HG03039 (cell line): ENCODE results near the gene CHMP6.
"Not testable (repeated sequence)": the region's sequence is repeated elsewhere in the genome, so short reads cannot be mapped to it uniquely, and the experiment has no call there.

Experiments
- ATAC-seq: cut with Tn5 transposase; IDR thresholded peaks from one replicate; pipeline ENCODE4 v1.9.1; 2021; ENCODE audit warnings: mild to moderate bottlenecking, moderate library complexity; ENCODE audit not compliant: unreplicated experiment

Gene CHMP6

DNA sequence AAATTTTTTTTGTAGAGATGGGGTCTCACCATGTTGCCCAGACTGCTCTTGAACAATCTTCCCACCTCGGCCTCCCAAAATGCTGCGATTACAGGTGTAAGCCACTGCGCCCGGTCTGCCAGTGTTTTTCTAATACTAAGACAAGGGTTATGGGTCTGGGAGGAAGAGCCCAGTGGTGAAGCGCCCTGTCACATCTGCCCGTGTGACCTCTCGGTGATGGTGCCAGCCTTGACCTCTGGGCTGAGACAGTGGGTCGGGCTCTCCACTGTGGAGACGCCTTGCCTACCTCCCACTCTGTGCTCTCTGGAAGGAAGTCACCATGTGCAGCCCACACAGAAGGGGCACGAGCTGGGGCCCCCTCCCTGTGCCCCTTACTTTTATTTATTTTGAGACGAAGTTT, 38.2 kb downstream of the CHMP6 start:
- ATAC-seq = no peak

DNA sequence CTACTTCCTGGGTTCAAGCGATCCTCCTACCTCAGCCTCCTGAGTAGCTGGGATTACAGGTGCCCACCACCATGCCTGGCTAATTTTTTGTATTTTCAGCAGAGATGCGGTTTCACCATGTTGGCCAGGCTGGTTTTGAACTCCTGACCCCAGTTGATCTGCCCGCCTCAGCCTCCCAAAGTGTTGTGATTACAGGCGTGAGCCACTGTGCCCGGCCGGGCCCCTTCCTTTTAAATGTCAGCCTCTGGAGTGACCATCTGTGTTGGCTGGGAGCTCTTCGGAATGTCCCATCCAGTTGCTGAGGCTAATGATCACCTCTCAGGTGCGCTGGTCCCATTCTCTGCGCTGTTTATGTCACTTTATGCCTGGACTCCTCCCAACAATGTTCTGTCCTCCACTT, 38.7 kb downstream of the CHMP6 start:
- ATAC-seq = not testable (repeated sequence)

DNA sequence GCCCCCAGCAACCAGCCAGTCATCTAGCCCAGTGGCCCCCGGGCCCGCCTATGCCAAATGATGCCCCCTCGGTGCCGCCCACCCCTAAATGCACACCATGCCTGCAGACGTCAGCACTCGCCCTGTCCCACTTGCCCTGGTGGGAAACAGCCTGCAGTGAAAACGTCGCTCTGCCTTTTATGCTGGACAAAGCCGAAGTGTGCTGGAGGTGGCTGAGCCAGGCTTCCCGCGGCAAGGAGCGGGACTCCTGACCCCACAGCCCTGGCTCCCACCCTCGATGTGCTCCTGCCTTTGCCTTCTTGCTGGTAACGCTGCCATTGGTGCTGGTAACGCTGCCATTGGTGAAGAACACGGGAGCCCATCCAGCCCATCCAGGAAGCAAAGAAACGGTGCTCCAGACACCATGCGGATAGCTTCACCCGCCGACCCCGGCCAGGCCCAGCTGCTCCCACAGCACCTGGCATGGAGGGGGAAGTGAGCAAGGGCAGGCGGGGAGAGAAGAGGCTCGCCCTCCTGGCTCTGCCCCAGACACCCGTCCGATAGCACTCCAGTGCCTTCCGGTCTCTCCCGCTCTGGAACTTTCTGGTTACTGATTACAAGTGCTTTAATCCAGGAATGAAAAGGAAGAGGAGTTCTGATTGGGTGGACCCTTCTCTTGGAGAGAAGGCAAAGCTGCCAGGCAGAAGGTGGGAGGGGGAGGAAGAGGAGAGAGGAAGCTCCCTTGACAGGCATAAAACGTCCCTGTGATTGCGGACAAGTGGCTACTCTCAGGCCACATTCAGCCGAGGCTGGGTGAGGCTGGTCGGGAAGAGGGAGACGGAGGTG, 39.3 kb downstream of the CHMP6 start:
- ATAC-seq = no peak

DNA sequence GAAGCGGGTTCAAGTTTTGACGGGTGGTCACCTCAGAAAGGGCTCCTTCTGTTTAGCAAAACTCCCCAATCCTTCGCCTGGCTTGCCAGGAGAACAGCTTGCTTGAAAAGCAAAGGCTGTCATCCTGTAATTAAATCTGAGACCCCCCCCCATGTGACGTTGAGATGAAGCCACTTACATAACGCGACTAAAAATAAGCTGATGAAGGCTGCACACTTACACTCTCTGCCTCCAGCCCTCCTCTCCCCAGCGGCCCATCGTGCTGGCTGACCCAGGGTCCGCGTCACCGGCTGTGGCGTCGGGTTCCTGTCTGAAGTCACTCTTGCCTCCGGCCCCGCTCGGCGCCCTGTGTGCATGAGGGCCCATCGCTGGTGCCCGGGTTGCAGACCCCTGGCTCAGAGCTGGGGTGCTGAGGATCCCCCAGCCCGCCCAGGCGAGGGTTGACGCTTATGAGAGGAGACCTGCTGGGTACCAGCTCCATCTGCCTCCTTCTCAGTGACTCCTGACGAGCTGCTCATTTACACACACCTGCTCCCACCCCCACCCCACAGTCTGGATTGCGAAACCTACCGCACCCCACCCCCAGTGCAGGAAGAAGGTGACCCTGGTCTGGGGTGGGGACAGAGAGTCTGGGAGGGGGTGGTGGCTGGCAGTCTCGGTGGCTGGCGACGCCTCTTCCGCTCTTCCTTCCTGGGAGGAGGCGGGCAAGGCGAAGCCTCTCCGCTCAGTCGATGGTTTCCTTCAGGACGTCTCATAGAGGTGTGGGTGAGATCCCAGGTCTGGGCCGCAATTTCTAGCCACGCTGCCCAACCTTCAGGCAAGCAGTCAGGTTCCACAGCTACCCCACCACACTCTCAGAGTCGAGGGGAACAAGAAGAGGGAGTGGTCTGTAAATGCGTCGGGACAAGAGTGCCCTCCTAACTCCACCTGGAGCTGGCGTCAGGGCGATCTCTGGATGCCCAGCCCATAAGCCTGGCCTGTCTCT, 40.2 kb downstream of the CHMP6 start:
- no peak for ATAC-seq

DNA sequence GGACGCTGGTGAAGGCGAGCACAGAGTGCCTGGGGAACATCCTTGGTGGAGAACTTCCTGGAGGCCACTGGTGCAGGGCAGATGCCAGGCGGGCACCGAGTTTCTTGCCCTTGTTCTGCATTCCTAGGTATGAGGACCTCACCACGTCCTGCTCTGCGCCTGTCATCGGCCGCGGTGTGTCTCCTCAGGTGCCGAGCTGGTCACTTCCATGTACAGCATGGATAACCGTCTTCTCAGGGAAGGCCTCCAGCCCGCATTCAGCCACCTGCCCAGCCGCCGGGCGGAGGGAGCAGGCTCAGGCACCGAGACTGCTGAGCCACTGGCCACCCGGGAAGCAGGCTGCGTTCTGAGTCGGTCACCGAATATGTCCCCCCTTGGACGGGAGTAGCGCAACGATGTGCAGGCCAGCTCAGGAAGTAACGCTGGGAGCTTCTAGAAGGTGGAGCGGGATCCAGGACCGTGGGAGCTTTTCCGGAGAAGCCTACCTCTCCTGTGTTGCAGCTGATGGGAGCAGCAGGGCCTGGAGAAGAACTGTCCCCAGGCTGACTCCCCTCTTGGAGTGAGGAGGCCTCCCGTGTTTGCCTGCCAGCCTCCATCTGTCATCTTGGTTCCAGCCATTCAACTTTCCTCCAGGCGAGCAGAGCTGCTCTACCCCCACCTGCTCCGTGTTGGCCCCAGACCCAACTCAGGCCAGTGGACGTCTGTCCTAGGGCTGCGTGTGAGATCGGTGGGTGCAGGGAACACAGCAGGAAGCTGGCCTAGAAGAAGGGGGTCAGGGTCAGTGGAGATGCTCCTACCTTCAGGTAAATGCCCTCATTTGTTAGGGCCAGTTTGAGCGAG, 41.2 kb downstream of the CHMP6 start:
- ATAC-seq = no peak

DNA sequence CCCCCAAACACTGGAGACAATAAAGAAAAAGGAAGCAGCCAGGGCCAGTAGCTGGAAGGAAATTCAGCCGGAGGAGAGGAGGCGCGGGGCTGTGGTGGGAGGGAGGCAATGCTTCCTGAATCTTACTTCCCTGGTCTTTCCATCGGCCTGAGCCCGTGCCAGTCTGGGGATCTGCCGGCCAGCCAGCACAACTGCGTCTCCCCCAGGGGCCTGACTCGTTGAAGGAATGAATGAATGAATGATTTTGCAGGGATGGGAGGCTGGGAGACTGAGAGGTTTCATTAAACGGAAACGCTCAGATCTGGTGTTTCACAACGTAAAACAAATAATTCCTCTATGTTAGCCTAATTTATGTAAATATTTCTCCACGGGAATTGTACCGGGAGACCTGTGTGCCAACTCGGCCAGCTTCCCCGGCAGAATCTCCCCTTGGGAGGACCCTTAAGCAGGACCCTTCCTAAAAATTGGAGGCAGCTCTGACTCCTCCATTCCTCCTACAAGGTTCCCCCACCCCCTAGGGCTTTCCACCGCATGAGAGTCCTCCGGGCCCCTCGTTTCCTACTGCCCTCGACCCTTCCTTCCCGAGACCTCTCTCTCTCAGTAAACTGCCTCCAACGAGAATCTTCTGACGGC, 42.0 kb downstream of the CHMP6 start:
- no peak for ATAC-seq

DNA sequence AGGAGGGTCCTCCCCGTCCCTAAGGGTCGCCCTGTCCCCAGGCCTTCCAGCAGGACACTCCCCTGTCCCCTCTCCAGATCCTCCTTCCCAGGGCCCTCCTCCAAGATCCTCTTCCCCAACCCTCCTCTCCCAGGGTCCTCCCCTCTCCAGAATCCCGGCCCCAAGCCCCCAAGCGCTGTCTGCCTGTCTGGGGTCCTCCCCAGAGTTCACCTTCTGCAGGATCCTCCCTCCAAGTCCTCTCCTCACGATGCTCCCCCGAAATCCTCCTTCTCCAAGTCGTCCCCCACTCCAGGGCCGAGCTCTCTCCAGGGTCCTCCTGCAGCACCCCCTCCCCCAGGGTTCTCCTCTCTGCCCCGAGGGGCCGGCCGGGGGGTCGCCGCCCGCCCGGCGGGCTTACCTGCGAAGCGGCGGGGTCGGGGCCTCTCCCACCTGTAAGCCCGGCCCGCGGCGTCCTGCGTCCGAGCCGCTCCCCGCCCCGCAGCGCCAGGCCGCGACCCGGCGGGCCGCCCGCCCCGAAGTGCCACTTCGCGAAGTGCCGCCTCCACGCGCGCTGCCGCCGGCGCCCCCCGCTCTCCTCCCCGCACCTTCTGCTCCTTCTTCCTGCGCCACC, 42.6 kb downstream of the CHMP6 start:
- ATAC-seq = no peak

DNA sequence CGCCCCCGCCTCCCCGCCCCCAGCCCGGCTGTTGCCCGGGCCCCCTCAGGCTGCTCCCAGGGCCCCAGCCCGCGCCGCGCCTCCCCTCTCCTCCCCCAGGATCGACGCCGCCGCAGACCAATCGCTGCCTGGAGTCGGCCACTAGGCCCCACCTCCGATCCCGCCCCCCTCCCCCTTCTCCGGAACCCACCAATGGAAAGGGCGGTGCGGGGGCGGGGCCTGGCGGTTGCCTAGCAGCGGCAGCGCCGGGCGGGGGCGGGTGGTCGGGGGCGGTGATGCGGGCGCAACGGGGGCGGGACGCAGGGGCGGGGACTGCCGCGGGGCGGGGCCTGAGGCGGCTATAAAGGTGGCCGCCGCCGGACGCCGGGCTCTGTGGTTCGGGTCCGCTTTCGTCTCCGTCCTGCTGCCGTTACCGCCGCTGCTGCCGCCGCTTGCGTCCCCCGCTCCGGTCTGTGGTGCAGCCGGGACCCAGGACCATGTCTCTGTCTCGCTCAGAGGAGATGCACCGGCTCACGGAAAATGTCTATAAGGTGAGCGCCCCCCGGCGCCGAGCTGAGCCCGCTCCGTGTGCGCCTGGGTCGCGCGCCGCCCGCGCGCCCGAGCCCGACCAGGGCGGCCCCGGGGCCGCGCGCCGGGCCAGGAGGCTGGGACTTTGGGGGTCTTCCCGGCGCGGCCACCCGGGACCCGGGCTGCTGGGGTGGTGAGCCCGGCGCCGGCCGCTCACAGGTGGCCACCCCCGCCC, 43.3 kb downstream of the CHMP6 start, which contains the start of gene BAIAP2:
Gene BAIAP2 (plus strand): TSS at position 373 of the 742 bp plus-strand sequence. CDS start 104 bp downstream, at position 477.
- ATAC-seq = peak; percentile 64

DNA sequence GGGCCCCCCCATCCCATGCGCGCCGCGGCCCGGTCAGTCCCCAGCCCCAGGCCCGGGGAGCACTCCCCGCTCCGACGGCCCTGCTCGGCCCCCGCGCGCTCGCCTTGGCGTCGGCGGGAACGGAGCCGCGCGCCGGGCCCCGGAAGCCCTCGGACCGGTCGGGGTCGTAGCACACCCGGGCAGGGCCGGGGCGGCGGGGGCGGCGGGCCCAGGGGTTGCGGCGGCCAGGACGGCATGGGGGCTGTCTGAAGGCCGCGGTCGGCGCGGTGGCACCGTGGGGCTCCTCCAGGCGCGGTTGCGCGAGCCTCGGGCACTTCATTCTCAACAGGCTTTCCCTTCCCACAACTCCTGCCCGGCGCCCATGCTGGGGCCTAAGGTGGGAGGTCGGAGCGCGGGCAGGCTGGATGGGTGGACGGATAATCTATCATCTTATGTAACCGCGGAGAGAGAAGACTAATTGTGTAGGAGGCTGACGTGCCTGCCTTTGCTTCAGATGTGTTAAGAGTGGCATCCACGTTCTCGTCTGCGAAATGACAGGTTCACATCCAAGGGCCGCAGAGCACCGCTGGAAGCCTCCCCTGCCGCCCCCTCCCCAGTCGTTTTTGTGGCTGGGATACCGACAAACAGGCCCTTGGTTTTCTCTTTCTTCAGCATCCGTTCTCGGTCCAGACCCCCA, 44.0 kb downstream of the CHMP6 start:
- ATAC-seq = no peak

DNA sequence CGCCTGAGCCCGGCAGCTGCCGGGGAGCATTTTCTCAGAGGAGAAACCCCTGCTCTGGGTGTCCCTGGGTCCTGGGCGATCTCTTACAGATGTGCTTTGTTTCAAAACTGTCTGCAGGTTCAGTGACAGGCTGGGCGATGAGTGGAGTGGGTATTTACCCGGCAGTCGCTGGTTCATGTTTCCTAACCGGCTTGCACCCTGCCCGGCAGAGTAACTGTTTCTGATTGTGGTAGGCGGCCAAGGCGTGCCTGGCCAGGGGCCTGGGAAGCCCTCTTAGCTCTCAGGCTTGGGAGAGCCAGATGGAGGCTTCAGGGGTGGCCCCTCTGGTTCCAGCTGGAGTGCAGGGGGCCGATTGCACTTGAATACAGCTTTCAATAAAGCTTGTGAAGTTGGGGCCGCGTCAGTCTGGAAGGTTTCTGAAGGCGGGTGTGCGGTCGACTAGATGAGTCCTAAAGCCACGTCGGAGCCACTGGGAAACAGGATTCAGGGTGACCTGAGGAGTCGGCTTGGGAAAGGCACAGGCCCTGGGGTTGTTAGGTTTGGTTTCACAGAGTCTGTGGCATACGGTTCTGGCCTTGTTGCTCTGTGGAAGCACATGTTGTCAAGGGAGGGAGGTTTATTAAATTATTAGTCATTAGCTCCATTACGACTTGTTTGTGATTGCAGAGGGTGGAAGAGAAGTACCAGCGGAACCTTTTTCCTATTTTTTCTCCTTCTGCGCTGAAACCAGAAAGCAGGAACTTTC, 44.7 kb downstream of the CHMP6 start:
- ATAC-seq = no peak

DNA sequence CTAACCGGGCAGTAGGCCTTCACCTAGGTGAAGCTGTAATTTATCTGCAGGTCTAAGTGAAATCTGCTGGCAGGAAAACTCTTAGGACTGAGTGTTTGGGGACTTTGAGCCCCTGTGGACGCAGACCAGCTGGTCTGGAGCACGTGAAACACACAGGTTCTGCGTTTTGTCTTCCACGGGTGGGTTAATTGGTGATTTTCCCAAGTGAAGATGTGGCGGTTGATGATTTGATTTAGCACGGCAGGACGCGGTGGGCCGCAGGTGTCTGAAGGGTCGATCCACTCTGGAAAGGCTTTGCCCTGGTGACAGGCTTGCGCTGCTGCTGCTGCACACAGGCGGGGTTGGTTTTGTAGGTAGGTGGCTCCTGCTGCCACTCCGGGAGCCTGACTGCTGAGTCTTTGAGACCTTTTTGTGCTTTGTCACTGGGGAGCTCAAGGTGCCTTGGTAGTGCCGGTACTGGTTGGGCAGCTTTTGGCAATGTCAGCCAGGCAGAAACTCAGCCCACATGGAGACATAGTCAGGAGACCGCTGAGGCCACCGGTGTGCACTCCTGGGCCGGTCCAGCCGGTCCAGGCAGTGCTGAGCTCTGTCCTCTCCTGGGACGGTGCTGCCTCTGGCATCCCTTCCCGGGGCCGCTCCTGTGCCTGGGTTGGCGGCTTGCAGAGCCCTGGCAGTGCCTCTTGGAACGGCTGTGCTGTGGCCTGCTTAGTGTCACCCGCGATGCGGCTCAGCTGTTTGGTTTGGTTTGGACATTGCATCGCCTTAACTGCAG, 45.6 kb downstream of the CHMP6 start:
- no peak for ATAC-seq

DNA sequence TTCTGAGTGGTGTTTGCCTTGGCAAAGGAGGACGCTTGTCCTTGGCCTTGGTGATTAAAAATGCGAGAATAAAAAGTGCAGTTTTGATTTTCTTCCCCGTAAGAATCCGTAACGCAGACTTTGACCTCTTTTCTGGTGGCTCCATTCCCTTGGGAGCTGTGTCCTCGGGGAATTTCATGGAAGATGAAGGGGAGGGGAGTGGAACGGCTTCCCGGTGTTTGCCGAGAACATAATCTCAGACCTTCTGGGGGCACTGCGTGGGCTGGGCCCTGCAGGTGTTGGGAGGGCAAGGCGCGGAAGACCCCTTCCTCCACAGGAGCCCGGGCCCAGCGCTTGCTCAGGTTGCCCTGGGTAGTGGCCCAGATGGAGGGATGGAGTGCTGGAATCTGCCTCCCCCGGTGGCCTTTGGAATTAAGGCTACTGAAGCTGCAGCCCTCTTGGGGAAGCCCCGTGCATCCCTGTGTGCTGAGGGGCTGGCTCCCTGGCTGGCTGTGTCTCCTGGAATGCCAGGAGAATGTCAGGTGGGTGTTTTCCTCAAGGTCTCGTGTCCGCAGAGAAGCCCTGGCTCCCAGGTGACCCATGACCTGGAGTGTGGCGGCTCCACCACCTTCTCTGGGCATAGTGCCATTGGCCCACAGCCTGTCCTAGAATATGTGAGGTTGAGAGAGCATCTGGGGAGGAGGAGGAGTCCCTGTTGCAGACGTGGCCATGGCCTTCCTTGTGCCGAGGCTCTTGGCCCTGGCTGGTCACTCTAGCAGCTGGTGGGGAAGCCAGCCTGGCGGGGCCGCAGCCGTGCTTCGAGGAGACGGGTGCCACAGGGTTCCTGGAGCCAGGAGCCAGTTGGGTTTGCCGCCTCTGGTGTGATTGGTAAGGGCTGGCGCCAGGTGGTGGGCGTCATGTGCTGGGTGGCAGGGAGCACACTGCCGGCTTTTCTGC, 46.4 kb downstream of the CHMP6 start:
- ATAC-seq = no peak

DNA sequence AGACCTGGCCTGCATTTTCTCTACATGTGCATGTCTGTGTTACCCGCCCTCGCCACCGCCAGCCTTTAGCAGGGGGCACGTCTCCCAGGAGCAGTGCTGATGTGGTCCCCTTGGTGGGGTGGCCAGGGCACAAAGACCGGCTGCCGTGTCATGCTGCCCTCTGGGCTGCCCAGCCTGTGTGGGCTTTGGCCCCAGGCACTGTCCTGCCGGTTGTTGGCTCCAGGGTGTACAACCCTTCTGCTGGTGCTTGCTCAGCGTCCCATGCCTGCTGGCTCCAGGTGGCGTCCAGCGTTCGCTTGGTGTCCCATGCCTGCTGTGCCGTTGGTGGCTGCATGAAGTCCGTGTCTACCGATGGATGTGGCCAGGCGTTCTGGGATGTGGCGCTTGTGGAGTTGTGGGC, 47.5 kb downstream of the CHMP6 start:
- ATAC-seq = no peak

DNA sequence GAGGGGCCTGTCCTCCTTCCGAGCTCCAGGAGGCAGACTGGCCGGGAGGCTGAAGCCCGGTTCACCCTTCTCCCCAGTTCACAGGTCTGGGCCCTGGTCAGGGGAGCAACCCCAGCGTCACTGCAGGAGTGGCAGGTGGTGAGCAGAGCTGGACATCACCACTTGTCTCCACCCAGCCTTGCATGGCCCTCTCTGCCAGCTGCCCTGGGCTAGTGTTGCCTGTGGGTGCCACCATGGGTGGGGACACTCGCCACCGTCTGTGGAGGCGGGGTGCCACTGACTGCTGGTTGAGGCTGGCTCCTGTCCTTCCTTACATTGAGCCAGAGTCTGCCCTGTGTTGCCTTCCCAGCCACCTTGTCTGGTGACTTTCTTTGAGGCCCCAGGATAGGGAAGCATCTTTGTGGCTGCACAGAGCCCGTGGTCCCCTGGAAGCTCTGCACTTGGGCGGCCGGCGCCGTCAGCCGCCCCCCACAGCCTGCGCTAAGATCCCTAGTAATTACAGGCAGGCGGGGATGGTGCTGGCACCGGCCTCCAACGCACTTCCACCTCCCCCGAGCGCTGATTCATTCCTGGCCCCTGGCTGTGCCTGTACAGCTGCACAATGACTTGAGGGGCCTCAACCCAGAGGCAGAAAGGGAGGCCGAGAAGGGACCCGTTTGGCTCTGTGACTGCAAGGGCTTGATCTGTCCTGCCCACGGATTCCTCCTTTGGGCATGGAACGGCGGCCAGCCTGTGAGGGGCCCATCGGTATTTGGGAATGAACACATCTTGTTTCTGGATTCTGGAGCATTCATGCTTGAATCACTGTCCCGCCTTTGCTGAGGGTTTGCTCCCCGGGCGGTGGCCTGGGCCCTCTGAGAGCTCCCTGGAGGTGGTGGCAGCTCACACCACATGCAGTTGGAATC, 48.5 kb downstream of the CHMP6 start:
- ATAC-seq = no peak

DNA sequence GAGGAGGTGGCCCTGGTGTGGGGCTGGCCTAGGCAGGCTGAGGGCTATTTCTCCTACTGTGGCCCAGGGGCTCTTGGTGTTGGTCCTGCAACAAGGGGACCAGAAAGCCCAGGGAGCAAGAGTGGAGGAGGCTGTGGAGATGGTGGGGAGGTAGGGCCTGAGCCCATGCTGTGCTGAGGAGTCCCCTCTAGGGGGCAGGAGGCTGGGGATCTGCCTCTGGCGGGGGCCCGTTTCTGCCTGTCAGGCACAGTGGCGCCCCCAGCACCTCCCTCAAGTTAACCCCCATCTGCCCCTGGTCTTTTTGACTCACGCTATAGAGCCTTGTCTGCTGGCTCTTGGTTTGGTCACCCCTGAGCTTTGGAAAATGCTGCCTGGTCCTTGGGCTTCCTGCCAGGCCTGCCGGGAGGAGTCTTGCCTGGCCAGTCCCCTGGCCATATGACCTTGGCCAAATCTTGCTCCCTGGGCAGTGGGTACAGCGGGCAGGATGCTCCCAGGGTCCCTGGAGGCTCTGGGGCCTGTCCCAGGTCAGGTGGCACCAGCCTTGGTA, 49.2 kb downstream of the CHMP6 start:
- ATAC-seq = no peak
